HEK293 (cell line): ENCODE data around the gene MICAL3.

Experiments used
- CTCF ChIA-PET: fragments of 350-600 bp; formaldehyde crosslinking; extraction: SDS; loops from one replicate; lab custom pipeline; 2021; ENCODE audit warnings: antibody characterized with exemption; lab: Yijun Ruan, JAX
- POLR2A ChIA-PET: fragments of 300-600 bp; formaldehyde crosslinking; extraction: SDS; loops from one replicate; lab custom pipeline; 2020; ENCODE audit warnings: antibody characterized with exemption, inconsistent platforms; lab: Yijun Ruan, JAX
- H3K27ac ChIP-seq: fragments of 200-500 bp; sonication (Bioruptor generic); 2 replicates; pipeline ENCODE4 v1.5.1; 2014; ENCODE audit warnings: low read depth, low read length, control low read depth, inconsistent platforms; ENCODE audit errors: extremely low read depth
- H3K36me3 ChIP-seq, 2 experiments: fragments of 200-500 bp in 1 of 2; sonication (Bioruptor generic) in 1 of 2; 1 replicate in 1 of 2; 2 replicates in 1 of 2; pipeline ENCODE4 v1.5.1; 2014 to 2017; ENCODE audit warnings: inconsistent platforms in 2 of 2, low read length in 2 of 2; ENCODE audit not compliant: control insufficient read depth in 2 of 2, insufficient read depth in 1 of 2
- H3K4me1 ChIP-seq: fragments of 200-500 bp; sonication (Bioruptor generic); 2 replicates; pipeline ENCODE4 v1.5.1; 2014; ENCODE audit warnings: mild to moderate bottlenecking, low read length, inconsistent platforms; ENCODE audit not compliant: control insufficient read depth, insufficient read depth
- H3K4me3 ChIP-seq: 2 replicates; pipeline ENCODE4 v1.5.1; 2011; ENCODE audit warnings: low read depth, mild to moderate bottlenecking, control low read depth, low read length, moderate library complexity
- H3K9me3 ChIP-seq: fragments of 200-500 bp; sonication (Bioruptor generic); 2 replicates; pipeline ENCODE4 v1.5.1; 2014; ENCODE audit warnings: low read depth, low read length, inconsistent platforms; ENCODE audit not compliant: control insufficient read depth, insufficient read depth
- BCL11A ChIP-seq: fragments of 450-650 bp; formaldehyde crosslinking; IDR thresholded peaks from 2 replicates; pipeline ENCODE4 v1.5.1; 2016; ENCODE audit warnings: low read depth, missing biosample characterization, missing genetic modification characterization
- FEZF1 ChIP-seq: fragments of 450-650 bp; formaldehyde crosslinking; IDR thresholded peaks from 2 replicates; pipeline ENCODE4 v1.5.1; 2016; ENCODE audit warnings: missing biosample characterization, missing genetic modification characterization
- HOXD13 ChIP-seq: sonication (generic); formaldehyde crosslinking; IDR thresholded peaks from 2 replicates; pipeline ENCODE4 v1.8.0; 2022; ENCODE audit warnings: missing genetic modification reagents, borderline replicate concordance
- PRDM1 ChIP-seq: fragments of 450-650 bp; formaldehyde crosslinking; IDR thresholded peaks from 2 replicates; pipeline ENCODE4; 2016; ENCODE audit warnings: missing biosample characterization, missing genetic modification characterization
- ZBTB49 ChIP-seq: fragments of 450-650 bp; formaldehyde crosslinking; IDR thresholded peaks from 2 replicates; pipeline ENCODE4 v1.5.1; 2016; ENCODE audit warnings: missing biosample characterization, missing genetic modification characterization, low read depth
- ZEB2 ChIP-seq: fragments of 450-650 bp; formaldehyde crosslinking; IDR thresholded peaks from 2 replicates; pipeline ENCODE4 v1.5.1; 2016; ENCODE audit warnings: missing biosample characterization, missing genetic modification characterization
- ZNF132 ChIP-seq: fragments of 450-650 bp; formaldehyde crosslinking; IDR thresholded peaks from 2 replicates; pipeline ENCODE4 v1.5.1; 2017; ENCODE audit warnings: missing biosample characterization, missing genetic modification characterization, borderline replicate concordance
- ZNF239 ChIP-seq: fragments of 450-650 bp; formaldehyde crosslinking; IDR thresholded peaks from 2 replicates; pipeline ENCODE4 v1.5.1; 2016; ENCODE audit warnings: missing biosample characterization, missing genetic modification characterization
- ZNF292 ChIP-seq: fragments of 450-650 bp; formaldehyde crosslinking; IDR thresholded peaks from 2 replicates; pipeline ENCODE4 v1.5.1; 2016; ENCODE audit warnings: low read depth, missing biosample characterization, missing genetic modification characterization, borderline replicate concordance
- ZNF311 ChIP-seq: fragments of 450-650 bp; formaldehyde crosslinking; IDR thresholded peaks from 2 replicates; pipeline ENCODE4 v1.5.1; 2017; ENCODE audit warnings: missing biosample characterization, missing genetic modification characterization, borderline replicate concordance
- ZNF529 ChIP-seq: fragments of 450-650 bp; formaldehyde crosslinking; IDR thresholded peaks from 2 replicates; pipeline ENCODE4 v1.5.1; 2017; ENCODE audit warnings: missing genetic modification characterization, missing biosample characterization; ENCODE audit not compliant: insufficient replicate concordance
- ZNF624 ChIP-seq: fragments of 450-650 bp; formaldehyde crosslinking; IDR thresholded peaks from 2 replicates; pipeline ENCODE4 v1.5.1; 2017; ENCODE audit warnings: missing biosample characterization, missing genetic modification characterization
- ZNF843 ChIP-seq: fragments of 450-650 bp; formaldehyde crosslinking; IDR thresholded peaks from 2 replicates; pipeline ENCODE4 v1.5.1; 2016; ENCODE audit warnings: missing biosample characterization, missing genetic modification characterization
- TF ChIP-seq, protein P1 (sequence below): fragments of 450-650 bp; formaldehyde crosslinking; IDR thresholded peaks from 2 replicates; pipeline ENCODE4 v1.5.0; 2017; ENCODE audit warnings: missing biosample characterization, missing genetic modification characterization, borderline replicate concordance
- TF ChIP-seq, protein P2 (sequence below): fragments of 450-650 bp; formaldehyde crosslinking; IDR thresholded peaks from 2 replicates; pipeline ENCODE4 v1.5.1; 2016; ENCODE audit warnings: missing biosample characterization, missing genetic modification characterization
- TF ChIP-seq, protein P3 (sequence below): fragments of 450-650 bp; formaldehyde crosslinking; IDR thresholded peaks from 2 replicates; pipeline ENCODE4 v1.5.1; 2016; ENCODE audit warnings: missing biosample characterization, missing genetic modification characterization

The MICAL3 gene

GRCh38 chr22:17853073-17853472 is 171.3 kb downstream of the MICAL3 start:
- Histone ChIP-seq H3K4me3 (no peak overlapping the region), H3K4me1 (no peaks in the 10 kb centered on the region), H3K9me3 (no peaks in the 10 kb centered on the region), H3K36me3 (peaks cover 0 to 21% of the 10 kb centered on the region in 2 experiments; a peak in 2 of 3 replicates), H3K27ac (no peak overlapping the region)
- TF ChIP-seq, protein P1, sequence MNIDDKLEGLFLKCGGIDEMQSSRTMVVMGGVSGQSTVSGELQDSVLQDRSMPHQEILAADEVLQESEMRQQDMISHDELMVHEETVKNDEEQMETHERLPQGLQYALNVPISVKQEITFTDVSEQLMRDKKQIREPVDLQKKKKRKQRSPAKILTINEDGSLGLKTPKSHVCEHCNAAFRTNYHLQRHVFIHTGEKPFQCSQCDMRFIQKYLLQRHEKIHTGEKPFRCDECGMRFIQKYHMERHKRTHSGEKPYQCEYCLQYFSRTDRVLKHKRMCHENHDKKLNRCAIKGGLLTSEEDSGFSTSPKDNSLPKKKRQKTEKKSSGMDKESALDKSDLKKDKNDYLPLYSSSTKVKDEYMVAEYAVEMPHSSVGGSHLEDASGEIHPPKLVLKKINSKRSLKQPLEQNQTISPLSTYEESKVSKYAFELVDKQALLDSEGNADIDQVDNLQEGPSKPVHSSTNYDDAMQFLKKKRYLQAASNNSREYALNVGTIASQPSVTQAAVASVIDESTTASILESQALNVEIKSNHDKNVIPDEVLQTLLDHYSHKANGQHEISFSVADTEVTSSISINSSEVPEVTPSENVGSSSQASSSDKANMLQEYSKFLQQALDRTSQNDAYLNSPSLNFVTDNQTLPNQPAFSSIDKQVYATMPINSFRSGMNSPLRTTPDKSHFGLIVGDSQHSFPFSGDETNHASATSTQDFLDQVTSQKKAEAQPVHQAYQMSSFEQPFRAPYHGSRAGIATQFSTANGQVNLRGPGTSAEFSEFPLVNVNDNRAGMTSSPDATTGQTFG (tag by site-specific recombination): no peak
- TF ChIP-seq ZEB2 (tag by site-specific recombination): no peak
- TF ChIP-seq ZNF239 (tag by site-specific recombination): no peak
- ChIA-PET POLR2A (no interaction called here), CTCF (interaction anchor here (1.8 kb wide), 1 partner anchor 22 kb away, joined by 5 read pairs; no protein-coding TSS in a partner anchor)

DNA sequence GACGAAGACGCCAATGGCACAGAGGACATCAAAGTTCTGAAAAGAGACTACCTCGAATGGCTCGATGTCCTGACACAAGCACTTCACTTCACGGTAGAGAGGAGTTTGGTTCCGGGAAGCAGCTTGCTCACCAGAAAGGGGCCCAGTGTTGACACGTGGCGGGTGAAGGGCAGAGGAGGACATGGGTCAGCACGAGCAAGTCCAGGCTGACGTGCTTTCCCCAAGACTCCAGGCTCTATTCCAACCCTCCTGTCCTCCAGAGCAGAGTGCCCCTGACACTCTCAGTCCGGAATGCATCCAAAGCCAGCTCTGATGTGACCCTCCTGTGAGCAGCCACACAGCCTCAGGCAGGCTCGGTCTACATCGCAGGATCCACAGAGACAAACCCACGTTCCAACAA is 172.6 kb downstream of the MICAL3 start:
- no peak overlapping the region for H3K27ac ChIP-seq
- no peak overlapping the region for H3K4me3 ChIP-seq
- TF ChIP-seq HOXD13 (CRISPR knock-in tag) (no peak), ZBTB49 (no peak), ZNF311 (no peak), ZNF624 (tag by site-specific recombination) (no peak), FEZF1 (tag by site-specific recombination) (no peak), ZNF292 (no peak), ZNF529 (tag by site-specific recombination) (no peak), PRDM1 (tag by site-specific recombination) (no peak), ZNF132 (tag by site-specific recombination) (no peak), BCL11A (tag by site-specific recombination) (no peak), ZNF843 (no peak)
- TF ChIP-seq, protein P2, sequence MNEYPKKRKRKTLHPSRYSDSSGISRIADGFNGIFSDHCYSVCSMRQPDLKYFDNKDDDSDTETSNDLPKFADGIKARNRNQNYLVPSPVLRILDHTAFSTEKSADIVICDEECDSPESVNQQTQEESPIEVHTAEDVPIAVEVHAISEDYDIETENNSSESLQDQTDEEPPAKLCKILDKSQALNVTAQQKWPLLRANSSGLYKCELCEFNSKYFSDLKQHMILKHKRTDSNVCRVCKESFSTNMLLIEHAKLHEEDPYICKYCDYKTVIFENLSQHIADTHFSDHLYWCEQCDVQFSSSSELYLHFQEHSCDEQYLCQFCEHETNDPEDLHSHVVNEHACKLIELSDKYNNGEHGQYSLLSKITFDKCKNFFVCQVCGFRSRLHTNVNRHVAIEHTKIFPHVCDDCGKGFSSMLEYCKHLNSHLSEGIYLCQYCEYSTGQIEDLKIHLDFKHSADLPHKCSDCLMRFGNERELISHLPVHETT (tag by site-specific recombination): no peak
- TF ChIP-seq, protein P3, sequence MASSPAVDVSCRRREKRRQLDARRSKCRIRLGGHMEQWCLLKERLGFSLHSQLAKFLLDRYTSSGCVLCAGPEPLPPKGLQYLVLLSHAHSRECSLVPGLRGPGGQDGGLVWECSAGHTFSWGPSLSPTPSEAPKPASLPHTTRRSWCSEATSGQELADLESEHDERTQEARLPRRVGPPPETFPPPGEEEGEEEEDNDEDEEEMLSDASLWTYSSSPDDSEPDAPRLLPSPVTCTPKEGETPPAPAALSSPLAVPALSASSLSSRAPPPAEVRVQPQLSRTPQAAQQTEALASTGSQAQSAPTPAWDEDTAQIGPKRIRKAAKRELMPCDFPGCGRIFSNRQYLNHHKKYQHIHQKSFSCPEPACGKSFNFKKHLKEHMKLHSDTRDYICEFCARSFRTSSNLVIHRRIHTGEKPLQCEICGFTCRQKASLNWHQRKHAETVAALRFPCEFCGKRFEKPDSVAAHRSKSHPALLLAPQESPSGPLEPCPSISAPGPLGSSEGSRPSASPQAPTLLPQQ (tag by site-specific recombination): no peak
- H3K9me3 ChIP-seq: no peaks in the 10 kb centered on the region
- POLR2A ChIA-PET: no interaction called here
- CTCF ChIA-PET: interaction anchor here (0.9 to 1.8 kb wide), 2 partner anchors 21 to 225 kb away, joined by 3 to 5 read pairs; no protein-coding TSS in a partner anchor
- peaks cover 0 to 21% of the 10 kb centered on the region in 2 experiments; a peak in 2 of 3 replicates for H3K36me3 ChIP-seq
- no peaks in the 10 kb centered on the region for H3K4me1 ChIP-seq
